A673 (cell line): ENCODE data around the gene AIMP1. TPM values are rescaled to one million over a fixed set of nuclear protein-coding genes. Genes with fewer than 3 reads are reported as not detected.
"Not testable (repeated sequence)": the region's sequence is repeated elsewhere in the genome, so short reads cannot be mapped to it uniquely, and the experiment has no call there.

Source experiments
- BruUV-seq: library from RNA; stranded (reverse); fragments of 400-500 nt; replicated peaks from 2 replicates; lab custom pipeline; 2021; lab: Mats Ljungman, UMichigan
- CTCF ChIA-PET: fragments of 300-600 bp; sonication (Branson Sonifier 250); formaldehyde crosslinking; loops from one replicate; lab custom pipeline; 2022; ENCODE audit warnings: antibody characterized with exemption; lab: Charles Lee
- POLR2A ChIA-PET: fragments of 300-600 bp; sonication (Branson Sonifier 250); formaldehyde crosslinking; loops from one replicate; lab custom pipeline; 2022; ENCODE audit warnings: antibody characterized with exemption; ENCODE audit not compliant: low non-redundant PET; lab: Charles Lee
- DNase-seq: peaks from one replicate; pipeline ENCODE4 v3.0.0-alpha.2; 2015; ENCODE audit warnings: low spot score
- H3K27ac ChIP-seq: fragments of 200-600 bp; sonication (generic); 2 replicates; pipeline ENCODE4 v1.5.1; 2016; ENCODE audit warnings: mixed run types, low read depth, mild to moderate bottlenecking, mixed read lengths, antibody characterized with exemption, low read length; ENCODE audit not compliant: poor library complexity, severe bottlenecking
- H3K27me3 ChIP-seq: fragments of 200-600 bp; sonication (generic); replicated peaks from 2 replicates; pipeline ENCODE4 v1.6.1; 2017; ENCODE audit warnings: mixed run types, low read depth, mild to moderate bottlenecking, mixed read lengths, antibody characterized with exemption, low read length; ENCODE audit not compliant: insufficient read depth, poor library complexity
- H3K36me3 ChIP-seq: fragments of 200-600 bp; sonication (generic); 2 replicates; pipeline ENCODE4 v1.6.1; 2016; ENCODE audit warnings: mixed run types, mild to moderate bottlenecking, mixed read lengths, antibody characterized with exemption, low read length; ENCODE audit not compliant: insufficient read depth, poor library complexity, severe bottlenecking
- H3K4me1 ChIP-seq: fragments of 200-600 bp; sonication (generic); 2 replicates; pipeline ENCODE4 v1.6.1; 2017; ENCODE audit warnings: mixed run types, mild to moderate bottlenecking, mixed read lengths, antibody characterized with exemption, low read length; ENCODE audit not compliant: insufficient read depth, poor library complexity, severe bottlenecking
- H3K4me3 ChIP-seq: fragments of 200-600 bp; sonication (generic); 2 replicates; pipeline ENCODE4 v1.5.1; 2016; ENCODE audit warnings: low read depth, mixed run types, mild to moderate bottlenecking, mixed read lengths, low read length; ENCODE audit not compliant: poor library complexity, severe bottlenecking
- H3K9me3 ChIP-seq: fragments of 200-600 bp; sonication (generic); 2 replicates; pipeline ENCODE4 v1.6.1; 2016; ENCODE audit warnings: mixed run types, low read depth, mild to moderate bottlenecking, mixed read lengths, antibody characterized with exemption, low read length; ENCODE audit not compliant: poor library complexity, severe bottlenecking
- EZH2 ChIP-seq: fragments of 200-600 bp; sonication (generic); IDR thresholded peaks from 2 replicates; pipeline ENCODE4 v1.6.1; 2017; ENCODE audit warnings: borderline replicate concordance, low read depth, mild to moderate bottlenecking, mixed read lengths, antibody characterized with exemption, low read length; ENCODE audit not compliant: poor library complexity, severe bottlenecking
- intact Hi-C: fragments of 100-400 bp; cut with micrococcal nuclease; formaldehyde crosslinking; loops from one replicate; pipeline ENCODE4 v1.10.0; 2022; ENCODE audit not compliant: unreplicated experiment
- total RNA-seq: library from RNA; stranded (reverse); gene quantifications from 2 replicates; pipeline ENCODE4 v1.2.3, GENCODE V29; 2021
- TF ChIP-seq, protein P1 (sequence below): fragments of 300-800, 200-600 bp; sonication (generic); conservative IDR thresholded peaks from 2 replicates; pipeline ENCODE4 v1.5.1; 2017; ENCODE audit warnings: low read depth, mild to moderate bottlenecking, antibody characterized with exemption, low read length, moderate library complexity, mixed read lengths

The AIMP1 gene
- total RNA-seq, 1 experiment from 2014 or later: 74.8 TPM

DNA sequence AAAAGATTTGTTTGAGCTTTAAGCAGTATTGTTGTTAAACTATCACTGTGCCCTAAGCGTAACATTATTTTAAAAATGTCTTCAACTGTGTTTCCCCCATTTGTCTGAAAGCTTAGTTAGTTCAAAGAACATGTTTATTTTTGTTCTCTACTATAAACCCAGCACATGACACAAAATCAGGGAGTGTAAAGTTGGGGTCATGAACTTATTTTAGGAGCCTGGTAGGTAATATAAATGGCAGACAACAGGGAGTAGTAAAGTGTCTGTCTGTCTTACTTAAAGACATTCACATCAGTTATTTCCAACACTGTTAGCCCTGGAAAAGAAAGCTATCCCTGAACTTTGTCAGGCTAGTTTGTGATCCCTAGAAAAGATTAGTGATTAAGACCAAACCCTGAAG is 3.9 kb downstream of the AIMP1 start:
- no peak for TF ChIP-seq EZH2
- TF ChIP-seq, protein P1, sequence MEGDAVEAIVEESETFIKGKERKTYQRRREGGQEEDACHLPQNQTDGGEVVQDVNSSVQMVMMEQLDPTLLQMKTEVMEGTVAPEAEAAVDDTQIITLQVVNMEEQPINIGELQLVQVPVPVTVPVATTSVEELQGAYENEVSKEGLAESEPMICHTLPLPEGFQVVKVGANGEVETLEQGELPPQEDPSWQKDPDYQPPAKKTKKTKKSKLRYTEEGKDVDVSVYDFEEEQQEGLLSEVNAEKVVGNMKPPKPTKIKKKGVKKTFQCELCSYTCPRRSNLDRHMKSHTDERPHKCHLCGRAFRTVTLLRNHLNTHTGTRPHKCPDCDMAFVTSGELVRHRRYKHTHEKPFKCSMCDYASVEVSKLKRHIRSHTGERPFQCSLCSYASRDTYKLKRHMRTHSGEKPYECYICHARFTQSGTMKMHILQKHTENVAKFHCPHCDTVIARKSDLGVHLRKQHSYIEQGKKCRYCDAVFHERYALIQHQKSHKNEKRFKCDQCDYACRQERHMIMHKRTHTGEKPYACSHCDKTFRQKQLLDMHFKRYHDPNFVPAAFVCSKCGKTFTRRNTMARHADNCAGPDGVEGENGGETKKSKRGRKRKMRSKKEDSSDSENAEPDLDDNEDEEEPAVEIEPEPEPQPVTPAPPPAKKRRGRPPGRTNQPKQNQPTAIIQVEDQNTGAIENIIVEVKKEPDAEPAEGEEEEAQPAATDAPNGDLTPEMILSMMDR: no peak
- ChIA-PET POLR2A (no interaction called here), CTCF (no interaction called here)
- Histone ChIP-seq H3K27me3 (no peaks in the 10 kb centered on the region), H3K4me3 (no peak overlapping the region), H3K27ac (no peak overlapping the region), H3K36me3 (peaks cover 11% of the 10 kb centered on the region), H3K4me1 (peaks cover 22% of the 10 kb centered on the region), H3K9me3 (no peaks in the 10 kb centered on the region)
- BruUV-seq: no TSS peak
- intact Hi-C loops: no loop called here
- no peak for DNase-seq

DNA sequence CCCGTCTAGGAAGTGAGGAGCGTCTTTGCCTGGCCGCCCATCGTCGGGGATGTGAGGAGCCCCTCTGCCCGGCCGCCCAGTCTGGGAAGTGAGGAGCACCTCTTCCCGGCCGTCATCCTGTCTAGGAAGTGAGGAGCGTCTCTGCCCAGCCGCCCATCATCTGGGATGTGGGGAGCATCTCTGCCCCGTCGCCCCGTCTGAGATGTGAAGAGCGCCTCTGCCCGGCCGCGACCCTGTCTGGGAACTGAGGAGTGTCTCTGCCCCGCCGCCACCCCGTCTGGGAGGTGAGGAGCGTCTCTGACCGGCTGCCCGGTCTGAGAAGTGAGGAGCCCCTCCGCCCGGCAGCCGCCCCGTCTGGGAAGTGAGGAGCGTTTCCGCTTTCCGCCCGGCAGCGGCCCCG is 4.8 kb downstream of the AIMP1 start:
- CTCF ChIA-PET, H3K27ac ChIP-seq, H3K9me3 ChIP-seq, POLR2A ChIA-PET, DNase-seq, H3K27me3 ChIP-seq, H3K4me3 ChIP-seq, intact Hi-C loops, BruUV-seq: not testable (repeated sequence)
- H3K36me3 ChIP-seq: peaks cover 21% of the 10 kb centered on the region
- peaks cover 22% of the 10 kb centered on the region for H3K4me1 ChIP-seq

DNA sequence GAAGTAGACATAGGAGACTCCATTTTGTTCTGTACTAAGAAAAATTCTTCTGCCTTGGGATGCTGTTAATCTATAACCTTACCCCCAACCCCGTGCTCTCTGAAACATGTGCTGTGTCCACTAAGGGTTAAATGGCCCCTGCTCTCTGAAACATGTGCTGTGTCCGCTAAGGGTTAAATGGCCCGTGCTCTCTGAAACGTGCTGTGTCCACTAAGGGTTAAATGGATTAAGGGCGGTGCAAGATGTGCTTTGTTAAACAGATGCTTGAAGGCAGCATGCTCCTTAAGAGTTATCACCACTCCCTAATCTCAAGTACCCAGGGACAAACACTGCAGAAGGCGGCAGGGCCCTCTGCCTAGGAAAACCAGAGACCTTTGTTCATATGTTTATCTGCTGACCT is 5.5 kb downstream of the AIMP1 start:
- Histone ChIP-seq H3K4me1 (peaks cover 22% of the 10 kb centered on the region), H3K36me3 (peaks cover 26% of the 10 kb centered on the region)
- H3K27ac ChIP-seq, intact Hi-C loops, DNase-seq, CTCF ChIA-PET, H3K9me3 ChIP-seq, H3K27me3 ChIP-seq, BruUV-seq, H3K4me3 ChIP-seq: not testable (repeated sequence)
- POLR2A ChIA-PET: interaction anchor here (0.7 kb wide), 1 partner anchor 31 kb away, joined by 3 read pairs; no protein-coding TSS in a partner anchor

DNA sequence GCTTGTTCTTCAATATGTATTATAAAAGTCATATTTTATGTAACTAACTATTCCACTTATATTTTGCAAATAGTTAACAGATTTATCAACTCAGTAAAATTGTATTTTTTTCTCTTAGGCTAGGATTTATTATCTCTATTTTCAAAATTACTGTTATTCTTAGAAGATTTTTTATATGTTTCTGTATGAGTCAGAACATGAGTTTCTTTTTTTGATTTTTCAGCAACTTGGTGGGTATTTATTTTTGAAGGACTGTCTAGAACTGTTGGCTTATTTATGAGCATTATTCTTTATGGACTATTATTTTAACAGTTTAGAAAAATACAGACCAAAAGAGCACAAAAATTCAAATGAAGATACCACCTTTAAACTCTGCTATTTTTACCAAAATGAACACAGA is 6.8 kb downstream of the AIMP1 start:
- ChIA-PET POLR2A (no interaction called here), CTCF (no interaction called here)
- H3K27ac ChIP-seq: no peak overlapping the region
- H3K4me3 ChIP-seq: no peak overlapping the region
- no peaks in the 10 kb centered on the region for H3K9me3 ChIP-seq
- DNase-seq: no peak
- BruUV-seq: no TSS peak
- H3K27me3 ChIP-seq: no peaks in the 10 kb centered on the region
- H3K36me3 ChIP-seq: peaks cover 39% of the 10 kb centered on the region
- intact Hi-C loops: no loop called here
- TF ChIP-seq, protein P1: no peak
- no peak for TF ChIP-seq EZH2
- H3K4me1 ChIP-seq: peaks cover 16% of the 10 kb centered on the region
